GM12891 (cell line): ENCODE results near the gene TAPBP.
"Not testable (repeated sequence)": the region's sequence is repeated elsewhere in the genome, so short reads cannot be mapped to it uniquely, and the experiment has no call there.

Experiments used
- POLR2A ChIP-seq: IDR thresholded peaks from 2 replicates; pipeline ENCODE4 v1.6.1; 2011; ENCODE audit warnings: low read depth, low read length, control low read depth
- POLR2AphosphoS5 ChIP-seq: IDR thresholded peaks from 2 replicates; pipeline ENCODE4 v1.6.1; 2011; ENCODE audit warnings: low read depth, low read length, control low read depth
- SPI1 ChIP-seq: IDR thresholded peaks from 2 replicates; pipeline ENCODE4 v1.6.1; 2011; ENCODE audit warnings: low read depth, low read length, control low read depth
- TAF1 ChIP-seq: IDR thresholded peaks from 2 replicates; pipeline ENCODE4 v1.6.1; 2011; ENCODE audit warnings: low read depth, low read length, control low read depth

DNA sequence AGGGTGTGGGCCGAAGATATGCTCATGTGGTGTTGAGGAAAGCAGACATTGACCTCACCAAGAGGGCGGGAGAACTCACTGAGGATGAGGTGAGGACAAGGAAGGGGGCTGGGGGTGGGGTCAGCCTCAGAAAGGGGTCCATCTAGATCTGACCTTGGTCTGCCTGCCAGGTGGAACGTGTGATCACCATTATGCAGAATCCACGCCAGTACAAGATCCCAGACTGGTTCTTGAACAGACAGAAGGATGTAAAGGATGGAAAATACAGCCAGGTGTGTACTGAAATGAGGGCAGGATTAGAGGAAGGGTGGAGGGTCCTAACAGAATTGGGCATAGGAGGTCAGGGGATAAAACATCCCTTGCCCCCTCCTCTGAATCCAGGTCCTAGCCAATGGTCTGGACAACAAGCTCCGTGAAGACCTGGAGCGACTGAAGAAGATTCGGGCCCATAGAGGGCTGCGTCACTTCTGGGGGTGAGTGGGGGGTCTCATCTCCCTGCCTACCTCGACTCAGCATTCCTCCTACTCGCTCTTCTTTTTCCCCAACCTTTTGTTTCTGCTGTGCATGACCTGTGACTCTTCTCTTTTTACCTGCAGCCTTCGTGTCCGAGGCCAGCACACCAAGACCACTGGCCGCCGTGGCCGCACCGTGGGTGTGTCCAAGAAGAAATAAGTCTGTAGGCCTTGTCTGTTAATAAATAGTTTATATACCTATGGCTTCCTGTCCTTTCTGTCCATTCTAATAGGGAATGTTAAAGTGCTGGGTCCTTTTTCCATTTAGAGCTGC, 37.9 kb downstream of the TAPBP start:
- TF ChIP-seq TAF1, POLR2A, POLR2AphosphoS5, SPI1: not testable (repeated sequence)
